Raji (cell line): ENCODE data around the gene DNAH14.

ENCODE experiments used
- POLR2A ChIP-seq: IDR thresholded peaks from 2 replicates; pipeline ENCODE4 v1.6.1; 2011; ENCODE audit warnings: low read depth, low read length, control low read depth; ENCODE audit not compliant: insufficient read depth

Gene DNAH14

DNA sequence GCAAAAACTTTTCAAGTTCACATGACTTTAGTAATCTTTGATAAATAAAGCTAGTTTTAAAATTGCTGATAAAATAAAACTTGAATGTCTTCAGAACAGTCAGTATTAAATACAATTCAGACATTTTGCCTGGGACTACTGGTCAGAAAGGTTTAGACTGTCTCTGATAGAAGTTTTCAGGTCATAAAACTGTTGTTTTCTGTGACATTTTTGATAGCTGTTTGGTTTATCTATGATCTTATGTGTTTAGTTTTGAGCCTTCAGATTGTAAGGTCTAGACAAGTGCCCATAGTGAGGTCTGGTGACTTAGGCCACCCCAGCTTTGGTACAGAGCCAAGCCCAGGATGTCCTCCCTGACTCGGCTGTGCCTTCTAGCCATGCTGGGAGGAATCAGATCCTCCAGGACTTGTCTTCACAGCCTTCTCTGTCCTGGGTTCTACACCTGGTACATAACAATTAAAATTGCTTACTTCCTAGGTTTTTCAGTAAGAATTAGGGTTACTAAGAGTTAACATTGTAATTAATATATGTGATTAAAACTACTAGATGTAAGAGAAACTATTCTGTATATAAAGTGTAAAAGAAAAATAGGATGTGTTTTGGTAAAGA, 15.1 kb upstream of the DNAH14 start:
- TF ChIP-seq POLR2A: no peak

DNA sequence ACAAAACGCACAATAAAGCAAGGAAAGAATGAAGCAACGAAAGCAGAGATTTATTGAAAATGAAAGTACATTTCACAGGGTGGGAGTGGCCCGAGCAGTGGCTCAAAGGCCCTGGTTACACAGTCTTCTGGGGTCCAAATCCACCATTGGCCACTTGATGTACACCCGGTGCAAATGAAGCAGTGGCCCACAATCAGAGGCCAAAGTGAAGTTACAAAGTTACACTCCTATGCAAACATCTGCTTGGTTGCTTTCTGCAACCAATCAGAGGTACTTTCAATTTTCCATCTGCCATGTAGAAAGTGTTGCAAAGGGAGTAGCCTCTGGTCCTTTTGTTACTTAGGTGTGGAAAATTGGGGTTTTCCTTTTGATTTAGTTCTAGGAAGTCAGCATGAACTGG, 10.0 kb upstream of the DNAH14 start:
- no peak for TF ChIP-seq POLR2A

DNA sequence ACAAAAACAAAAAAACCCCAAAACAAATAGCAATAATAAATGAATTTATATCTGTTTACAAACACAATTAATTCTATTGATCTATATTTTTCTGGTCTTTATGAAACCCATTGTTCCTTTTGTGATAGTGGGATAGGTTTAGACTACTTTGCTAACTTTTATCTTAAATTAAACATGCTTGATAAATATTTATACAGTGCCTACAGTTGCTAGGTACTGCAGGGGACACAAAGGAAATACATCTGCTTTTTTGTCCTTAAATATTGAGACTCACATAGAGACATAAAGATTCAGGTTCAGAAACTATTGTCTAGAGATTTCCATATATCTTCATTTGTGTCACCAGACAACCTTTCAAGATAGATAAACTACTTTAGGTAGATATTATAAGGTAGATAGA, 8.5 kb upstream of the DNAH14 start:
- no peak for TF ChIP-seq POLR2A

DNA sequence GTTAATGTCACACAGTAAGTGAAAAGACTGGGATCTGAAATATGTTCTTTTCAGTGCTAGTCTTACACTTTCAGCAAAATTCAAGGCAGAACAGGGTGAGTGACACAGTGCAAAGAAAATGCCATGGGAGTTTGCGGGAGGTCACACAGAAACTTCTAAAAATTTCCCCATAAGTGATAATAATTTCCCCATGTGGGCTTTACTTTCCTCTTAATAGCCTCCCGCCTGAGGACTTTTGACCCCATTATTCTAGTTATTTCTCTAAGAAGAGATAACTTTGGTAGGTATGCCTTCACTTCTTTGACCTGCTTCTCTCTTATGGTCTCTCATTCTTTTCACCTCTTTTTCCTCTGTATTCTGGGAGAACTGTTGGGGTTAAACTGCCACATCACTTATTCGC, 8.1 kb upstream of the DNAH14 start:
- TF ChIP-seq POLR2A: no peak

DNA sequence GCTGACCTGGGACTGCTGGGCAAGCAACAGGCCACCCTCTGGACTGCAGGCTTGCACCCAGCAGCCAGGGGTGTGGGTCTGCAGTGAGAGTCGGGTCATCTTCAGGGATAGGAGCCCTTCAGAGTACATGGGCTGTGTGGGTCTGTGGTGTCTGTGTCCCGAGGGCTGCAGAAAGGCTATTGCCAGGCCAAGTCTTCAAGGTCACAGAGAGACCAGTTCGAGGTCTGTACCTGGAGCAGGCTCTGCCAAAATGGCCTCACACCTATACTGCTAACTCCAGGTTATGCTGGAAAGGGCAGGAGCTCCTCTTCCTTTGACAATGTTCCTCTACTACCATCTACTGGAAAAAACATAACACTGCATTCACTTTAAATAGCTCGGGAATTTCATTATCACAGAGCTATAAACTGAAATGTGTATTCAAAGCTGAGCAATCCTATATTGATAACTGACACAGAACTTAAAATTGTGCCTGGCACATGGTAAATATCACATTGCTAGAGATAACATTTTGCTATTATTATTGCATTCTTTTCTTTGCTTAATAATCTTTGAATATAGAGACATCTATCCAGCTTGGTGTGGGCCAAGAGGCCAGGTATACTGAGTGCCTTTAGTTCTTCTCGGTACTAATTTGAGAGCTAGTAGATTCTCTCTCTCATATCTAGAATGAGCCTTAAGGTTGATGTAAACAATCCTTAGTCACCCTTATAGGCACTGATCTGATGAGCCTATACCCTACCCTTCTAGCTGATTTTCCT, 6.9 kb upstream of the DNAH14 start:
- no peak for TF ChIP-seq POLR2A

DNA sequence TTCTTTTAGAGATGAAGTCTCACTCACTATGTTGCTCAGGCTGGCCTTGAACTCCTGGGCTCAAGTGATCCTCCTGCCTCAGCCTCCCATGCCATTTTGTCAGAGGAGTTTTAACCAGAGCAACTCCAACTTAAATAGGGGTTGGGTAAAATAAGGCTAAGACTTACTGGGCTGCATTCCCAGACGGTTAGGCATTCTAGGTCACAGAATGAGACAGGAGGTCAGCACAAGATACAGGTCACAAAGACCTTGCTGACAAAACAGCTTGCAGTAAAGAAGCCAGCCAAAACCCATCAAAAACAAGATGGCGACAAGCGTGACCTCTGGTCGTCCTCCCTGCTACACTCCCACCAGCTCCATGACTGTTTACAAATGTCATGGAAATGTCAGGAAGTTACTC, 5.7 kb upstream of the DNAH14 start:
- no peak for TF ChIP-seq POLR2A

DNA sequence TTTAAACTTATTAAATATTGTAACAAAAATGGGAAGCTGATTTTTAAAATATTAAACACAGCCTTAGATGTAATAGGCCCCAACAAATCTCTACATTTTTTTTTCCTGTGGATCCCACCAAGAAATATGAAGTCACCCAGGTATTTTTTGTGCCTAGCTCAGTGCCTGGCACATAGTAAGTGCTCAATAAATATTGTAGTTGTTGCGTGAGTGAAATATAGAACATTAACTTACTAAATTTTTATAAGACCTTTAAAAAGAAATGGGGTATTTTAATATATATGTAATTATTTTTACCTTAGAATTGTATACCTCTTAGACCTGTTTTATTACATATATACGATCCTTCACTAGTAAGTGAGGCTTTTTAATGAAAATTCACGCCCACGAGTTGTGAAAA, 569 bp upstream of the DNAH14 start:
- TF ChIP-seq POLR2A: no peak

DNA sequence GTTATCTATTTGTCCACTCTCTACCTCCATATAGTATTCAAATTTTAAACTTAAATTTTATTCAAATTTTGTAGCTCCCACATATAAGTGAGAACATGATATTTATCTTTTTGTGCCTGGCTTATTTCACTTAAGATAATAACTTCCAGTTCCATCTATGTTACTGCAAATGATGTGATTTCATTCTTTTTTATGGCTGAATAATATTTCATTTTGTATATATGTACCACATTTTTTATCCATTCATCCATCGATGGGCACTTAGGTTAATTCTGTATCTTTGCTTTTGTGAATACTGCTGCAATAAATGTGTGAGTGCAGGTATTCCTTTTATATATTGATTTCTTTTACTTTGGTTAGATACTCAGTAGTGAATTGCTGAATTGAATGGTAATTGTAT, 2.1 kb downstream of the DNAH14 start:
- TF ChIP-seq POLR2A: no peak

DNA sequence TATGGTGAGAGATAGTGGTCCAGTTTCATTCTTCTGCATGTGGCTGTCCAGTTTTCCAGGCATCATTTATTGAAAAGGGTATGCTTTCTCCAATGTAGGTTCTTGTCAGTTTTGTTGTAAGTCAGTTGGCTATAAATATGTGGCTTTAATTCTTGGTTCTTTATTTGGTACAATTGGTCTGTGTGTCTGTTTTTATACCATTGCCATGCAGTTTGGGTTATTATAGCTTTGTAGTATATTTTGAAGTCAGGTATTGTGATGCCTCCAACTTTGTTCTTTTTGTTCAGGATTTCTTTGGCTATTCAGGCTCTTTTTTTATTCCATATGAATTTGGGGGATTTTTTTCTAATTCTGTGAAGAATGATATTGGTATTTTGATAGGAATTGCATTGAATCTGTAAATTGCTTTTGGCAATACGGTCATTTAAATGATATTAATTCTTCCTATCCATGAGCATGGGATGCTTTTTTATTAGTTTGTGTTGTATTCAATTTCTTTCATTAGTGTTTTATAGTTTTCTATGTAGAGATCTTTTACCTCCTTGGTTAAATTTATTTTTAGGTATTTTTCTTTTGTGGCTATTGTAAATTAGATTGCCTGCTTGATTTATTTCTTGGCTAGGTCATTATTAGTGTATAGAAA, 3.3 kb downstream of the DNAH14 start:
- TF ChIP-seq POLR2A: no peak

DNA sequence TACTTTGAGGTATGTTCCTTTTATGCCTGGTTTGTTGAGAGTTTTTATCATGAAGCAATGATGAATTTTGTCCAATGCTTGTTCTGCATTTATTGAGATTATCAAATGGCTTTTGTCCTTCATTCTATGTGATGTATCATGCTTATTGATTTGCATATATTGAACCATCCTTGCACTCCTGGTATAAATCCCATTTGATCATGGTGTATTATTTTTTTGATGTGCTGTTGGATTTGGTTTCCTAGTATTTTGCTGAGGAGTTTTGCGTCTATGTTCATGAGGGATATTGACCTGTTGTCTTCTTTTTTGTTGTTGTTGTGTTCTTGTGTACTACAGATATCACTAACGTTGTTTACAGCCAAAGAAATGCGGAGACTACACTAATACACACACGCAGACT, 4.1 kb downstream of the DNAH14 start:
- no peak for TF ChIP-seq POLR2A

DNA sequence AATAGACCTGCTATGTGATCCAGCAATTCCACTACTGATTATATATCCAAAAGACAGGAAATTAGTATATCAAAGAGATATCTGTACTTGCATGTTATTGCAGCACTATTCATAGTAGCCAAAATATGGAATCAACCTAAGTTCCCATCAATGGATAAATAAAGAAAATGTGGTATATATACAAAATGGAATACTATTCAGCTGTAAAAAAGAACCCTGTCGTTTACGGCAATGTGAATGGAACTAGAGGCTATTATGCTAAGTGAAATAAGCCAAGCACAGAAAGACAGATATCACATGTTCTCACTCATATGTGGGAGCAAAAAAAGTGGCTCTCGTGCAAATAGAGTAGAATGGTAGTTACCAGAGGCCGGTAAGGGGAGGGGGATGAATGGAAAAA, 9.2 kb downstream of the DNAH14 start:
- no peak for TF ChIP-seq POLR2A

DNA sequence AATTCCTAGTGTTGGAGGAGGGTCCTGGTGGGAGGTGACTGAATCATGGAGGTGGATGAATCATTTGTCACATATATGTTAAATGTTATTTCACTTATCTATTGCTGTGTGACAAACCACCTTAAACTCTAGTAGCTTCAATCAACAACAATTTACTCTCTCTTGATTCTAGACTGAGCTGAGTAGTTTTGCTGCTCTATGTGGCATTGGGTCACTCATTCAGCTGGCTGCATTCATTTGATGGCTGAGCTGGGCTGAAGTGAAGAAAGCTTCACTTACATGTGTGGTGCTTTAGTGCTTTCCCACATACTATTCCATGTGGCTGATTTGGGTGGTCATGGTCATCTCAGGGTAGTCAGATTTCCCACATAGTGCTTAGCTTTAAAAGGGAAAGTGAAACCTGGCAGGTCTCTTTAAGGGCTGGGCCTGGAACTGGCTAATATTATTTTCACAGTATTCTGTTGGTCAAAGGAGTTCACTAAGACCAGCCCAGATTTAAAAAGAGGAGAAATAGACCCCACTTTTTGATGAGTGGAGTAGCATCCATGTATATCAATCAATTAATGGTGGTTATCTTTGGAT, 10.5 kb downstream of the DNAH14 start:
- TF ChIP-seq POLR2A: no peak

DNA sequence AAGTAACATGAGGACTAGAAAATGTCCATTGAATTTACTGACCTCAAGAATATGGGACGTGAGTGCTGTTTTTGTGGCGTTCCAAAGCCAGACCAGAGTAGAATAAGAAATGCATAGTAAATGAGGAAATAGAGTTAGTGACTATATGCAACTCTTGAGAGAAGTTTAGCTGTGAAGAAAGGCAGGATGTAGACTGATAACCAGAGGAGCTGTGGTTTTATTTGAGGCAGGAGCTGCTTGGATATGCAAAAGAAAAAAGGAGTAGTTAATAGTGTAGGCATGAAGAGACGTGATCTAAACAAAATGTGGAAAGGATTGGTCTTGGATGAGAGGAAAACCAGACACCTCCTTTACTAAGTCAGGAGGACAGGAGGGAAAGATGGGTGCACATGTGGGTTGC, 28.2 kb downstream of the DNAH14 start:
- TF ChIP-seq POLR2A: no peak

DNA sequence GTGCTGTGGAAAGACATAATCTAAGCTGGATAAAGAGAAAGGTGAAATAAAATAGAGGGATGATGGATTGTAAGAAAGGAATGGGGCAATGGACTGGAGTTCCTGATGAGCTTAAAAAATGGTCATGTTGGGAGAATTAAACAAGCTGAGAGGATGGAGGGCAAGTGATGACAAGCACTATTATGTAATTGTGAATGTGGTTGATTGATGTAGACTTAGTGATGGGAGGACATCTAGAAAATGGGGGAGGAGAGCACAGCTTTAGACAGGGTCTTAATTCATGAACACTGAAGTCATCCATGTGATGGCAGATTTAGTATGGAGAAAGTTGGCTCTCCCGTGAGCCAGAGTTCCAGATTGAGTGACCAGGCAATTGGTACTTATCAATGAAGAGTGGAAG, 29.0 kb downstream of the DNAH14 start:
- no peak for TF ChIP-seq POLR2A

DNA sequence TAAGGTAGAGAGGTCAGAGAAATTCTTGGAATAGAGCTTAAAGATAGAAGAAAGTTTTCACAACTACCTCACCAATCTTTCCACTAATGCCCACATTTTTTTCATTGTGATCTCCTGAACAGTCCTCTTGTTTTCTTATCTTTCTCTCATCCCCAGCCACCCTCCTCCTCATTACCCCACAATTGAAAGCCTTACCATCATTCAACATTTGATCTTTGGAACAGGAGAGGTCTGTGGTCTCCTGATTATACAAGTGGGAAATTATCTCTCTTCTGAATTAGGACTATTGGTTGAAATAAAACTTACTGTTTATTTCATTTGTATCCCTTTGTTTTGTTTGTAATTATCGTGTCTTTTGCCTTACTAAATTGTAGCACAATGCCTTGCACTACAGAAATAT, 29.6 kb downstream of the DNAH14 start:
- TF ChIP-seq POLR2A: no peak

DNA sequence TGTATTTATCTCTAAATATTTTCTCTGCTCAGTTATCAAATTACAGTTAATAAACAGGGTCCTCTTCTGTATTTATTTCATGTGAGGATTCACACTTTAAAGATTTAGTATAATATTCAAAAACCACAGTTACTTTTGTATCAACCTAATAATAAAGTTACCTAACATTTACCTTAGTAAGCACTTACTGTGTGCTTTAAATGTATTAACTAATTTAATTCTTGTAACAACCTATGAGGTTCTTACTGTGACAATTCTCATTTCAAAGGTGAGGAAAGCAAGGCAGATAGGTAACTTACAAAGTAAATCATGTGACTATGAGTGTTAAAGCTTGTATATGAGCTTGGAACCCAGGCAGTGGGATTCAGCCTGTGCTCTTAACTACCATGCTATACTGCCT, 30.2 kb downstream of the DNAH14 start:
- TF ChIP-seq POLR2A: no peak
